ENCODE data around the gene CABLES2. TPM values are rescaled to one million over a fixed set of nuclear protein-coding genes. Genes with fewer than 3 reads are reported as not detected.
A peak's percentile ranks its signal among the peaks of the same experiment; 100 is the strongest.

CABLES2 gene
- total RNA-seq, 1 experiment from 2014 or later = 7.2 TPM

DNA sequence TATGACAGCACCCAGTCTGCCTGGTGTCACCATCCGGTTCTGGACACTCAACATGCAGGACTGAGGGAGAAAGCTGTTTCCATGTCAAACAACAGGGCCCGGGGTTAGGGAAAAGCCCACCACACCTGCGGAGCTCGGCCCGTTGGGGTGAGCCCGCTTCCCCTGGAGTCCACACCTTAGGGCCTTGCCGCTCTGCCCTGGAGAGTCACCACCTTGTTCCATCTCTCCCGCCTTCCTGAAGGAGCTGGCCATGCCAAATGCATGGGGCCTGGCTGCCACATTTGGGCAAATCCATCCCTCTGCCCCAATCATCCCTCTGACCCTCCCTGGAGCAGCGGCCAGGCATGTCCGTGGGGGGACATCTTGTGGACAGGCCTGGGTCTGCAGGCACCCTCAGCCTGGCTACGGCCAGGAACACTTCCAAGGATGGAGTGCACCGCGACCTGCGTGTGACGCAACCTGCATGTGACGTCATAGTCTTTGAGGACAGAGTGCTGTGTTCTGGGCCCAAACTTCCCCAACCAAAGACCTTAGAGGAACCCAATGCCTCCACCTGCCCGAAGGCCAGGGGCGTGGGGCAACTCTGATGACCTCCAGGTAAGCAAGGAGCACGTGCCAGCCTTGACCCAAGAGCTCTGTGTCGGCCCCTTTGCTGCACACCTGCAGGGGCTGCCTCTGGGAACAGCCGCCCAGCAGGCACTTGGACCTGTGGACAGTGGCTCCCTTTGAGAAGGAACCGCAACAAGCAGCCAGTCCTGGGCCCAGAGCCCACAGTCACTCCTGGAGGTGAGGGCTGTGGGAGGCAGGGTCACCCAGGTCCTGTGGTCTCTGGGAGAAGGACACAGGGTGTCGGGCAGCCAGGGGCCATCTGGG lies 1.7 kb downstream of the CABLES2 start:
- DNase-seq (ENCODE audit: low read depth) = peak; percentile 58

DNA sequence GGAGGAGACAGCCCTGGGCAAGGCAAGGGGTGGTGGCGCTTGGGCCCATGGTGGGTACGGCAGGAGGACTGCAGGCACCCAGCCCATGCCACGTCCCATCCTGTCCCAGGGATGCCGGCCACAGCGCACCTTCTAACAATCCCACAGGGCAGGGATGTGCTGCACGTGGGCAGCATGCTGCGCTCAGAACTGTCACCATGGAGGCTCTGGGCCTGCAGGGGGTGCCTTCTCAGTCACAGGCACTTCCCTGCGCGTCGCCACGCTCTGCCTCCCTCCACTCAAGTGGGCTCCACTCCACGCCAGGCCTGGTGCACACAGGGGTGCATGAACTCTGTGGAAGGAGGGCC lies 2.4 kb downstream of the CABLES2 start:
- no peak for DNase-seq (ENCODE audit: low read depth)

DNA sequence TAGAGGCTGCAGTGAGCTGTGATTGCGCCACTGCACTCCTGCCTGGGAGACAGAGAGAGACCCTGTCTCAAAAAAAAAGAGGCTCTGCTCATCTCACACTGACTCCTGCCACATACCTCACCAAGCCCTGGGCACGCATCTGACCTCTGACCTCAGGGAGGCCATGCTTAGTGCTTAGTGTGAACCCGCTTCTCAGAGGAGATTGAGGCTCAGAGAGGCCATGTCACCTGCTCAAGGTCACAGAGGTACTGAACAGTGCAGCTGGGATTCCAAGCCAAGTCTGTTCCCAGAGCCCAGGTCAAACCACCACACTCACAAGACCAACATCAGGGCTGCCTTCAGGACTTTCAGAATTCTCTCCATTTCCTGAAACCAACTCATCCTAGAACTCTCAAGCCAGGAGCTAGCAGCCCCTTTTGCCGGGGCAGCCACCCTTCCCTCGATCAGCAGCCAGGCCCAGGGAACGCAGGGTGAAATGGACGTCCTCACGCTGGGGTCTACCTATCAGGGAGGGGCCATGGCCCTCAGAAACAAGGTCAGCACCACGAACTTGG lies 2.9 kb downstream of the CABLES2 start:
- DNase-seq (ENCODE audit: low read depth) = no peak

DNA sequence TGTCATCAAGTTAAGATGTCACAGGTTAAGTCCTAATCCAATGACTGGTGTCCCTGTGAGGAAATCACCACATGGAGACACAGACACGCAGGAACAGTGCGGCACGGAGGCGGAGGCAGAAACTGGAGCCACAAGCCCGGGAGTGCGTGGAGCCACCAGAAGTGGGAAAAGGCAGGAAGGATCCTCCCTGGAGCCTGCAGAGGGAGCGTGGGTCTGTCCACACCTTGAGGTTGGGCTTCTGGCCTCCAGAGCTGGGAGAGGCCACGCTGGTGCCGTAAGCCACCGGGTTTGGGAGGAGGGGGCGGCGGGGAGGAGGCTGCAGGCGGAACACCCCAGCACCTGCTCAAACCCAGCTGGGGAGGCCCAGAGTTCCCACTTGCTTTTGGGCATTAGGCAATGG lies 3.8 kb downstream of the CABLES2 start:
- DNase-seq (ENCODE audit: low read depth) = no peak

- DNase-seq (ENCODE audit: low read depth) = no peak
These were observed 4.5 kb downstream of the CABLES2 start for GRCh38 chr20:62402456-62403150.

DNA sequence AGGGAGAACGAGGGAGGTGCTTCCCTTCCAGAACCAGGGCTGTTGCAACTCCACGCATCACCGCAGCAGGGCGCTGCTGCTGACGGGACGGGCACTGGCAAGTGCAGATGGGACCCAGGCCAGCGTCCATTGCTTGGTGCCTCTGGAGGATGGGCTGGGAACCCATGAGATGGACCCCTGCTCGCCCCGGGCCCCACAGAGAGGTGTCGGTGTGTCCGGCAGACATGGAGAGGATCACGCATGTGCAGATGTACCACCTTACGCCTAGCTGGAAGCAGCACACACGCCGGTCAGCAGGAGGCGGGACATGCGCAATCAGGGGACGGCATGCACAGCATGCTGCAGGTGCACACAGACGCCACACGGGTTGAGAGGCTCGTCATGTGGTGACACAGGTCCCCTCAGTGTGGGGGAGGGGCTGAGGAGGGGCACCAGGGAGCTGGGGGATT lies 5.7 kb downstream of the CABLES2 start:
- no peak for DNase-seq (ENCODE audit: low read depth)

- DNase-seq (ENCODE audit: low read depth) = no peak
These were observed 6.5 kb downstream of the CABLES2 start for GRCh38 chr20:62400541-62400940.

- no peak for DNase-seq (ENCODE audit: low read depth)
These were observed 7.1 kb downstream of the CABLES2 start for GRCh38 chr20:62400021-62400420.

DNA sequence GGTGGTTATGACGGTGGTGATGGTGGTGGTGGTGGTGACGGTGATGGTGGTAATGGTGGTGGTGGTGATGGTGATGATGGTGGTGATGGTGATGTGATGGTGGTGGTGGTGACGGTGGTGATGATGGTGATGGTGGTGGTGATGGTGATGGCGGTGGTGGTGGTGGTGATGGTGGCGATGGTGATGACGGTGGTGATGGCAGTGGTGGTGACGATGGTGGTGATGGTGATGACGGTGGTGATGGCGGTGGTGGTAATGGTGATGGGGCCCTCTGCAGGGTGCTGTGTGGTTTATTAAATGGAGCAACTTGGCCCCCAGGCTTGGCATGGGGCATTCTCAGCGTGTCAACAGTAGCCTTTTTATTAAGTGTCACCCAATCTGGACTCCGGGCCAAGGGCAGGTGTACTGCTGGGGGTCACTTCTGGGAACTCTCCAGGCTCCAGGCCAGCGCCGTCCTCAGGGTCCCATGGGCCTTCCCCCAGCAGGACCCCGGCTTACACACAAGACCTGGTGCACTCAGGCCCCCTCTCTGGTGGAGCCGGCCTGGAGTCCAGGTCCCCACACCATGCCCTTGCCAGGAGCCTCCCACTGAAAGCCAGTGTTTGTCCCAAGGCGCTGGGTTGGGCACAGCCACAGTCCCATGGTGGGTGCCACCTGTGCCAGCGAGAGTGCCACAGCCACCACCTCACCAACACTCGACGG lies 8.8 kb downstream of the CABLES2 start:
- DNase-seq (ENCODE audit: low read depth) = no peak

GRCh38 chr20:62396367-62397239 lies 10.5 kb downstream of the CABLES2 start:
- DNase-seq (ENCODE audit: low read depth) = no peak

DNA sequence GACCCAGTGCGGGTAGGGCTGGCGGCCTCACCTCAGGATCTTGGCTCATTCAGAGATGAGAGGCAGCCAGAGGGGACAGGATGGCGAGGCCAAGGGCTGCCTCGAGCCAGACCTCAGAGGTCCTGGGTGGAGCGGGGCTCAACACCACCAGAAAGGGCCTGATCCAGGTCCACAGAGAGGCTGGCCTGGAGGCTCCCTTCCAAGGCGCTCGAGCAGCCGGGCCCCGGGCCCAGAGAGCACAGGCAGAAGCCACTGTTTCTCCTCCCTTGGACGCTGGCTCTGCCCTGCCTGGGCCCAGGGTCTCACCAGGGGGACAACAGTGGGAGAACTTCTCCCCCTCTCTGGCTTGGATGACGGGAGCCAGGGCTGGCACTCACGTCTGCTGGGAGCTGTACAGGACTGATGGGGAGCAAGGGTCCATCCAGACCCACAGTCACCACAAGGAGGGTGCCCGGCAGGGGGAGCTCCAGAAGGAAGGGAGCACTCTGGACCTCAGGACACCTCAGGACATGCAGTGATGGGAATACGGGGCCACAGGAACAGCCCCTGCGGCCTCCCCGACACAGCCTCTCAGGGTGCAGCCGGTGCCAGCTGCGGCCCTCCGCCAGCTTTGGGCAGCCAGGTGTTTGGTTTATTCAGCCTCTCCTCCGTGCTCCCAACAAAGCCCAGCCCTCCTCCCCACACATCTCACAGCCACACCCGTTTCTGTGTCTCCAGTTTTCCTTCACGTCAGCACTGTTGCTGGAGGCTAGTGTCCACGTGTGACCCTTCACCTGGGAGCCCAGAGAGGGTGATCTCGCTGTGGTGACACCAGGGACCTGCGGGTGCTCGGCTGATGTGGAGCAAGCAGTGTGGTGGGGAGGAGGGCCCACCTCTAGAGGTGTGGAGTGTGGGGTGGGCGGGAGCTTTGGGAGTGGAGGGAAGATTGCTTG lies 11.5 kb downstream of the CABLES2 start:
- no peak for DNase-seq (ENCODE audit: low read depth)

DNA sequence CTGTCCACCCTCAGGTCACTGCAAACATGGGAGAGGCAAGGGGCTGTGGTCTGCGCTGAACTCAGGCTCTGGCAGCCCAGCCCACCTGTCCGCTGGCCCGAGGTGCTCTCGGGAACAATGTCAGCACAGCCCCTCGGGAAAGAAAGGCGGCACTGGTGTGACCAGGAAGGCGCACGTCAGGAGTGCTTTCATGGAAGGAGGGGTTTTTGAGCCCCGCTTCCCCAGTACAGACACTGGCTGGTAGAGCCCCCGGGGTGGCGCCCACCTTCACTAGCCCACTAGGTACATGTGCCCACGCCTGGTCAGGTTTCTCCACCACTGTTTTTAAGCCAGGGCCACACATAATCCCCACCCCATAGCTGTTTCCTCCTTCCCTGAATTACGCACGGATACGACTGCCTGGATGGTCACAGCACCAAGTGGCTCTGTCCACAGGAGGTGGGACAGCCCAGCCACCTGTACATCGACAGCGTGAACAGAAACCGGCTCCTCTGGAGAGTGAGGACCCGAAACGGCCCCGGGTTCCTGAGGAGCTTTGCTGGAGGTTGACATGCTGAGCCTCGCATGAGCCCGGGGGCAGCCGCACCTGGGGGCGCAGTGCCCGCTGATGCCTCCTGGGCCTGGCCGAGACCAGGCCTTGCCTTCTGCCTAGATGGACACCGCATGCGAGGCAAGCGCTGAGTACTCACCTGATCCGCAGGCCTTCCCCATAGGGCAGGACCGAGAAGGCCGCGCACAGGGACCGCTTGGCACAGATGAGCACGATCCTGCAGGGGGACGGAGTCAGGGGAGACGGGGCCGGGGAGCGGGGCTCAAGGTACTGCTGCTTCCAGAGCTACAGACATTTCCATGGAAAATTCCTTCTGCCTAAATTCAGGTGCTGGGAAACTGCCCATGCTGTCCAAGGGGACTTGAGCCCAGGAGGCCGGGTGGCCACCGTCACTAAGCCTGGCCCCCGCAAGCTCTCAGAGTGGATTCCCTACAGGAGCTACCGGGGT lies 12.5 kb downstream of the CABLES2 start:
- no peak for DNase-seq (ENCODE audit: low read depth)

DNA sequence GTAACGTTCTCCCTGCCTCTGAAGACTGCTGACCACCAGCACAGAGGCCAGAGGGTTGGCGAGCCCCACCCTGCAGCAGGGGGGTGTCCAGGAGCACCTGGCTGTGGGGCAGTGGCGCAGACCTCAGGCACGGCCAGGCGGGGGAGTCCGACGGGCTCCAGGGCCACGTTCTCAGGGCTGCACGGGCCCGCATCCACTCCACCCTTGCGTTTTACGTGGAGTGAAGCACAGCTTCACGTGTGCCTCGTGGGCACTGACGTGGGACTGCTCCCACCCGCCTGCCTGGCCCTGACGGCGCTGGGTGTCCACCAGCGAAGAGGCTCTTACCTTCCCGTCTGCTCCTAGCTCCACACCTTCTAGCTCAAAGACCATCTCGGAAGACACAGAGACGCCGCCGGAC lies 13.3 kb downstream of the CABLES2 start:
- DNase-seq (ENCODE audit: low read depth) = no peak

DNA sequence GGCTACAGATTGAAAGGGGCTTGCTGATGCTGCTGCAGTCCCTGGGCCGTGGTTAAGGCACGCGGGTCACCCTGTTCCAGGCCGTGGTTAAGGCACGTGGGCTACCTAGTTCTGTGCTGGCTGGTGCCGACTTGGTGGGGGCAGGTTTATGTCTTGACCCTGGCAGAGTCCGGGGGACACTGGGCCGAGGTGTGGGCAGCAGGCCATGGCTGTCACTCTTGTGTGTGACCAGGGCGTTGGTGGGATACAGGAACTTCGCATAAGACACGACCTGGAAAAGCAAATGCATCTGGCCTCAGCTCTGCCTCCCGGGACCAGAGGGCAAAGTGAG lies 13.8 kb downstream of the CABLES2 start:
- DNase-seq (ENCODE audit: low read depth) = no peak

- DNase-seq (ENCODE audit: low read depth) = no peak
These were observed 14.3 kb downstream of the CABLES2 start for GRCh38 chr20:62392621-62393334.

DNA sequence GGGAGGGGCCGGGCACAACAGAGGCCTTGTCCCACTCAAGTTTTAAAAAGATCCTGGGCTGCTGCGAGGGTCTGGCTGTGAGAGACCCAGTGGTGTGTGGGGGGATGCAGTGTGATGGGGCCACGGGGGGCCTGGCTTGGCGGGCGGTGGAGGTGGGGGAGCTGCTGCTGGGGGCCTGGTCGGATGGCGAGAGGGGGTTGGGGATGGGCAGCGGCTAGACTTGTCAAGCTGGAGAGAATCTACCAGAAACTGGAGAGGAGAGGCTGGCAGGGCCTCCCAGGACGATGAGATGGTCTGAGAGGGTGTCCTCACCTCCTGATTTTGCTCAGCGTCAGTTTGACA lies 15.0 kb downstream of the CABLES2 start:
- DNase-seq (ENCODE audit: low read depth) = no peak

GRCh38 chr20:62391165-62392076 lies 15.7 kb downstream of the CABLES2 start:
- no peak for DNase-seq (ENCODE audit: low read depth)

All from LHCN-M2 (cell line).